Endothelial cell of umbilical vein (primary cell): ENCODE measurements around the gene PRR11. TPM values are rescaled to one million over a fixed set of nuclear protein-coding genes. Genes with fewer than 3 reads are reported as not detected.
A peak's percentile ranks its signal among the peaks of the same experiment; 100 is the strongest.

Source experiments
- BruUV-seq: library from RNA; stranded (reverse); fragments of 400-500 nt; replicated peaks from 2 replicates; lab custom pipeline; 2021; lab: Mats Ljungman, UMichigan
- CTCF ChIA-PET: fragments of 300-600, 350-600 bp; sonication (Branson Sonifier 250); formaldehyde crosslinking; loops from one replicate; lab custom pipeline; 2021; ENCODE audit warnings: antibody characterized with exemption, inconsistent platforms; lab: Charles Lee
- POLR2A ChIA-PET: fragments of 300-600, 350-600 bp; sonication (Branson Sonifier 250); formaldehyde crosslinking; loops from one replicate; lab custom pipeline; 2021; ENCODE audit warnings: antibody characterized with exemption, inconsistent platforms; lab: Charles Lee
- DNase-seq: peaks from one replicate; pipeline ENCODE4 v3.0.0-alpha.2; 2011; ENCODE audit warnings: low read depth, low spot score
- FAIRE-seq: peaks from 2 replicates; lab custom pipeline; 2011; peaks lifted over from hg19 to GRCh38; lab: Jason Lieb, UNC
- H2AFZ ChIP-seq: 2 replicates; pipeline ENCODE4 v1.6.0; 2012; ENCODE audit warnings: low read depth, low read length, control low read depth, inconsistent platforms
- H3K27ac ChIP-seq: 2 replicates; pipeline ENCODE4 v1.5.1; 2011; ENCODE audit warnings: low read depth, mild to moderate bottlenecking, control low read depth, low read length, moderate library complexity; ENCODE audit not compliant: insufficient read depth
- H3K27me3 ChIP-seq, 2 experiments: 2 replicates each; pipeline versions ENCODE4 v1.6.0 to v1.6.1; 2011; ENCODE audit warnings: low read length in 2 of 2, mixed read lengths in 1 of 2; ENCODE audit not compliant: control insufficient read depth in 2 of 2, insufficient read depth in 2 of 2
- H3K36me3 ChIP-seq, 2 experiments: 2 replicates in 1 of 2; 3 replicates in 1 of 2; pipeline ENCODE4 v1.5.1; 2011; ENCODE audit warnings: low read length in 2 of 2, mild to moderate bottlenecking in 1 of 2, moderate library complexity in 1 of 2; ENCODE audit not compliant: control insufficient read depth in 2 of 2, insufficient read depth in 2 of 2; ENCODE audit errors: extremely low read depth in 1 of 2
- H3K4me1 ChIP-seq: 3 replicates; pipeline ENCODE4 v1.5.1; 2011; ENCODE audit warnings: mild to moderate bottlenecking, low read length; ENCODE audit not compliant: control insufficient read depth, insufficient read depth; ENCODE audit errors: extremely low read depth
- H3K4me2 ChIP-seq: 2 replicates; pipeline ENCODE4 v1.6.1; 2011; ENCODE audit warnings: low read length, control low read depth, mixed read lengths; ENCODE audit not compliant: insufficient read depth
- H3K4me3 ChIP-seq, 3 experiments: fragments of 200-600 bp in 1 of 3; sonication (generic), shearing (Covaris generic) in 1 of 3; replicated peaks in 1 of 3; 2 replicates each; pipeline ENCODE4 v1.5.1; 2011 to 2016; ENCODE audit warnings: control low read depth in 3 of 3, low read length in 3 of 3, mild to moderate bottlenecking in 2 of 3, inconsistent platforms in 1 of 3, low read depth in 1 of 3, moderate library complexity in 1 of 3; ENCODE audit not compliant: insufficient read depth in 1 of 3
- H3K79me2 ChIP-seq: 2 replicates; pipeline ENCODE4 v1.6.0; 2012; ENCODE audit warnings: low read length, inconsistent platforms; ENCODE audit not compliant: control insufficient read depth, insufficient read depth
- H3K9ac ChIP-seq: replicated peaks from 2 replicates; pipeline ENCODE3; 2011; ENCODE audit warnings: low read length, control low read depth; ENCODE audit not compliant: insufficient read depth; ENCODE audit errors: extremely low read depth
- H3K9me1 ChIP-seq: replicated peaks from 3 replicates; pipeline ENCODE4 v1.6.0; 2011; ENCODE audit warnings: mild to moderate bottlenecking, low read length; ENCODE audit not compliant: control insufficient read depth, insufficient read depth; ENCODE audit errors: extremely low read depth
- H3K9me3 ChIP-seq: replicated peaks from 2 replicates; pipeline ENCODE4 v1.5.1; 2012; ENCODE audit warnings: low read length, inconsistent platforms; ENCODE audit not compliant: control insufficient read depth, insufficient read depth
- H4K20me1 ChIP-seq: replicated peaks from 2 replicates; pipeline ENCODE3; 2011; ENCODE audit warnings: mild to moderate bottlenecking, low read length; ENCODE audit not compliant: control insufficient read depth, insufficient read depth; ENCODE audit errors: extremely low read depth
- EZH2 ChIP-seq: IDR thresholded peaks from 2 replicates; pipeline ENCODE4 v1.6.1; 2012; ENCODE audit warnings: borderline replicate concordance, low read depth, mild to moderate bottlenecking, moderate library complexity, low read length, inconsistent platforms; ENCODE audit not compliant: severe bottlenecking
- FOS ChIP-seq: IDR thresholded peaks from 2 replicates; pipeline ENCODE4 v1.6.1; 2011; ENCODE audit warnings: mild to moderate bottlenecking, low read length, moderate library complexity, borderline replicate concordance; ENCODE audit not compliant: insufficient read depth
- GATA2 ChIP-seq: IDR thresholded peaks from 2 replicates; pipeline ENCODE4 v1.7.0; 2011; ENCODE audit warnings: low read depth, mild to moderate bottlenecking, moderate library complexity, mixed read lengths, low read length; ENCODE audit not compliant: insufficient read length, insufficient read depth
- JUN ChIP-seq: IDR thresholded peaks from 2 replicates; pipeline ENCODE4 v1.6.1; 2011; ENCODE audit warnings: borderline replicate concordance, low read depth; ENCODE audit not compliant: insufficient read length, insufficient read depth
- MYC ChIP-seq: IDR thresholded peaks from one replicate; pipeline ENCODE4 v1.6.1; 2011; ENCODE audit warnings: mild to moderate bottlenecking, low read depth, low read length
- POLR2A ChIP-seq: IDR thresholded peaks from 2 replicates; pipeline ENCODE4 v1.6.1; 2012; ENCODE audit warnings: low read depth, mild to moderate bottlenecking, control low read depth, low read length
- POLR2AphosphoS5 ChIP-seq: IDR thresholded peaks from 2 replicates; pipeline ENCODE4 v1.6.1; 2012; ENCODE audit warnings: low read depth, mild to moderate bottlenecking, control low read depth, low read length, moderate library complexity; ENCODE audit not compliant: insufficient read depth
- dilution Hi-C: fragments of 300-500 bp; cut with MboI; formaldehyde crosslinking; loops from one replicate; pipeline ENCODE4 v1.15.0; 2019; ENCODE audit warnings: low sequenced_read_pairs; ENCODE audit not compliant: extremely low pct_ligation_motif_present
- intact Hi-C: fragments of 100-400 bp; cut with micrococcal nuclease; formaldehyde crosslinking; loops from one replicate; pipeline ENCODE4 v1.10.0; 2022
- polyA plus RNA-seq, 4 experiments: library from polyadenylated mRNA; depleted of rRNA in 3 of 4; stranded (reverse) in 3 of 4; unstranded in 1 of 4; fragments of >200 nt; gene quantifications; 2 replicates each; pipeline versions ENCODE4 v1.2.1 to v1.2.3, GENCODE V29; 2011 to 2012; ENCODE audit warnings: missing spikeins in 1 of 4
- total RNA-seq: library from RNA; stranded (reverse); gene quantifications from 2 replicates; pipeline ENCODE4 v1.2.3, GENCODE V29; 2021
- TF ChIP-seq, protein P1 (sequence below): IDR thresholded peaks from 2 replicates; pipeline ENCODE4 v1.6.1; 2011; ENCODE audit not compliant: insufficient read depth, insufficient read length
- TF ChIP-seq, protein P2 (sequence below), 2 donors: IDR thresholded peaks; 1 replicate in 1 of 2; 2 replicates in 1 of 2; pipeline ENCODE4 v1.5.1; 2011; ENCODE audit warnings: low read length in 2 of 2, mild to moderate bottlenecking in 2 of 2, moderate library complexity in 2 of 2, control low read depth in 1 of 2, inconsistent platforms in 1 of 2, low read depth in 1 of 2; ENCODE audit not compliant: insufficient read depth in 1 of 2; ENCODE audit errors: extremely low read depth in 1 of 2

The PRR11 gene
- total and polyA plus RNA-seq, 2 donors (not counting 3 experiments of a cell fraction or from before 2014, with no cell fraction given): 28.8 to 86.3 TPM

- no TSS peak for BruUV-seq
- FAIRE-seq (peak; percentile 71), DNase-seq (peak; percentile 80)
These were observed 10.4 kb downstream of the PRR11 start for GRCh38 chr17:59165933-59166342.

More at GRCh38 chr17:59165933-59166342, 10.4 kb downstream of the PRR11 start:
- dilution Hi-C loops: no loop called here
- H3K27ac ChIP-seq: no peak overlapping the region
- TF ChIP-seq JUN (no peak), MYC (no peak), POLR2A (no peak), GATA2 (peak; percentile 59), EZH2 (no peak), POLR2AphosphoS5 (no peak), FOS (no peak)
- TF ChIP-seq, protein P1, sequence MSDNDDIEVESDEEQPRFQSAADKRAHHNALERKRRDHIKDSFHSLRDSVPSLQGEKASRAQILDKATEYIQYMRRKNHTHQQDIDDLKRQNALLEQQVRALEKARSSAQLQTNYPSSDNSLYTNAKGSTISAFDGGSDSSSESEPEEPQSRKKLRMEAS: no peak
- TF ChIP-seq, protein P2, sequence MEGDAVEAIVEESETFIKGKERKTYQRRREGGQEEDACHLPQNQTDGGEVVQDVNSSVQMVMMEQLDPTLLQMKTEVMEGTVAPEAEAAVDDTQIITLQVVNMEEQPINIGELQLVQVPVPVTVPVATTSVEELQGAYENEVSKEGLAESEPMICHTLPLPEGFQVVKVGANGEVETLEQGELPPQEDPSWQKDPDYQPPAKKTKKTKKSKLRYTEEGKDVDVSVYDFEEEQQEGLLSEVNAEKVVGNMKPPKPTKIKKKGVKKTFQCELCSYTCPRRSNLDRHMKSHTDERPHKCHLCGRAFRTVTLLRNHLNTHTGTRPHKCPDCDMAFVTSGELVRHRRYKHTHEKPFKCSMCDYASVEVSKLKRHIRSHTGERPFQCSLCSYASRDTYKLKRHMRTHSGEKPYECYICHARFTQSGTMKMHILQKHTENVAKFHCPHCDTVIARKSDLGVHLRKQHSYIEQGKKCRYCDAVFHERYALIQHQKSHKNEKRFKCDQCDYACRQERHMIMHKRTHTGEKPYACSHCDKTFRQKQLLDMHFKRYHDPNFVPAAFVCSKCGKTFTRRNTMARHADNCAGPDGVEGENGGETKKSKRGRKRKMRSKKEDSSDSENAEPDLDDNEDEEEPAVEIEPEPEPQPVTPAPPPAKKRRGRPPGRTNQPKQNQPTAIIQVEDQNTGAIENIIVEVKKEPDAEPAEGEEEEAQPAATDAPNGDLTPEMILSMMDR (IDR thresholded peaks at IDR 0.05; ENCODE audit: extremely low read depth in 1 of 2, insufficient read depth in 1 of 2, low read depth in 1 of 2, low read length in 2 of 2): peak; percentile 59 to 67
- intact Hi-C loops: no loop called here
- ChIA-PET CTCF (interaction anchor here (0.5 to 1.6 kb wide), 7 partner anchors 11 to 145 kb away, joined by 3 to 6 read pairs (median 3); partner anchors contain the start of genes PRR11 and SKA2), POLR2A (no interaction called here)
- no peak overlapping the region for H2AFZ ChIP-seq
- no peaks in the 10 kb centered on the region for H3K9me3 ChIP-seq
- no peaks in the 10 kb centered on the region for H3K36me3 ChIP-seq
- H3K4me1 ChIP-seq: peaks cover 9% of the 10 kb centered on the region
- H3K27me3 ChIP-seq: no peaks in the 10 kb centered on the region
- no peak overlapping the region for H3K9ac ChIP-seq
- no peak overlapping the region for H3K4me2 ChIP-seq
- H3K4me3 ChIP-seq: no peak overlapping the region
- H4K20me1 ChIP-seq: no peaks in the 10 kb centered on the region
- no peaks in the 10 kb centered on the region for H3K9me1 ChIP-seq
- H3K79me2 ChIP-seq: peaks cover 85% of the 10 kb centered on the region
